Aorta (tissue), 5 donors: ENCODE results near the gene SENP7. TPM values are rescaled to one million over a fixed set of nuclear protein-coding genes. Genes with fewer than 3 reads are reported as not detected.
A peak's percentile ranks its signal among the peaks of the same experiment; 100 is the strongest.
"Not testable (repeated sequence)": the region's sequence is repeated elsewhere in the genome, so short reads cannot be mapped to it uniquely, and the experiment has no call there.

Experiments used
- ATAC-seq: fragments of 200-7000 bp; cut with Tn5 transposase; one replicate; pipeline ENCODE4 v1.9.1; 2022; ENCODE audit warnings: moderate library complexity; ENCODE audit not compliant: low FRiP score
- DNase-seq, 2 donors: peaks; one replicate each; pipeline ENCODE4 v3.0.0-alpha.2; 2020
- H3K27ac ChIP-seq, 2 donors: one replicate each; pipeline ENCODE4 v1.5.1; 2013; ENCODE audit warnings: low read length in 2 of 2, mild to moderate bottlenecking in 2 of 2, moderate library complexity in 2 of 2, control low read depth in 1 of 2, inconsistent platforms in 1 of 2, low read depth in 1 of 2
- H3K27me3 ChIP-seq, 2 donors: one replicate each; pipeline ENCODE4 v1.6.1; 2013; ENCODE audit warnings: control low read depth in 1 of 2, low read length in 1 of 2, mild to moderate bottlenecking in 1 of 2, moderate library complexity in 1 of 2; ENCODE audit not compliant: insufficient read depth in 2 of 2, control insufficient read depth in 1 of 2
- H3K36me3 ChIP-seq, 2 donors: one replicate each; pipeline ENCODE4 v1.6.1; 2013; ENCODE audit warnings: control low read depth in 1 of 2, low read length in 1 of 2, mild to moderate bottlenecking in 1 of 2; ENCODE audit not compliant: insufficient read depth in 2 of 2, control insufficient read depth in 1 of 2
- H3K4me1 ChIP-seq, 2 donors: one replicate each; pipeline ENCODE4 v1.6.1; 2013; ENCODE audit warnings: low read length in 2 of 2, control low read depth in 1 of 2, mild to moderate bottlenecking in 1 of 2, moderate library complexity in 1 of 2; ENCODE audit not compliant: insufficient read depth in 2 of 2, control insufficient read depth in 1 of 2
- H3K4me3 ChIP-seq, 2 donors: one replicate each; pipeline ENCODE4 v1.5.1; 2013; ENCODE audit warnings: low read length in 2 of 2, control low read depth in 1 of 2, mild to moderate bottlenecking in 1 of 2
- H3K9me3 ChIP-seq: one replicate; pipeline ENCODE4 v1.6.1; 2013; ENCODE audit warnings: mild to moderate bottlenecking, low read length; ENCODE audit not compliant: control insufficient read depth
- WGBS, 2 donors: extraction: QIAGEN DNeasy Blood & Tissue Kit; methylation state at CpG; one replicate each; pipeline ENCODE4 v1.1.7; 2013; 5-methylcytosine and 5-hydroxymethylcytosine counted together
- intact Hi-C, 2 donors: fragments of 100-400 bp; cut with DNase I; formaldehyde crosslinking; loops; one replicate each; pipeline versions ENCODE4 v1.14.2 to v1.15.0; 2022
- polyA plus RNA-seq, 2 donors: library from polyadenylated mRNA; stranded (reverse); fragments of 200-250 nt; gene quantifications; one replicate each; pipeline ENCODE4 v1.2.3, GENCODE V29; 2013
- total RNA-seq, 2 donors: library from RNA; stranded (reverse); fragmentation: NEBNext Ultra II Directional; extraction: Animal tissue kit (Norgen Biotek cat#: 25700); gene quantifications; one replicate each; pipeline ENCODE4 v1.2.1, GENCODE V29; 2021
- donor health status: healthy with polysubstance abuse.
- donor health status: Bipolar disorder and iron deficiency.
- donor health status: DM: no; HTN: no; CAD: no.
- donor health status: DM: no; HTN: no; CAD: no.
- donor health status: DM: yes; HTN: yes; CAD: no.

SENP7 gene
- total and polyA plus RNA-seq, 4 donors = 6.9 to 32.4 (median 20.0) TPM

- peak; percentile 43 for ATAC-seq
These were observed 202.0 kb downstream of the SENP7 start for GRCh38 chr3:101310978-101311375.

GRCh38 chr3:101308147-101308772, 204.8 kb downstream of the SENP7 start:
- H3K4me1 ChIP-seq, ATAC-seq, H3K36me3 ChIP-seq, intact Hi-C loops, H3K27ac ChIP-seq, DNase-seq, H3K27me3 ChIP-seq, H3K9me3 ChIP-seq, H3K4me3 ChIP-seq: not testable (repeated sequence)

More at GRCh38 chr3:101310978-101311375, 202.0 kb downstream of the SENP7 start:
- Histone ChIP-seq H3K36me3 (no peaks in the 10 kb centered on the region), H3K4me1 (no peaks in the 10 kb centered on the region), H3K4me3 (peak overlapping the region in 1 of 2 donors; percentile 48), H3K9me3 (peaks cover 3% of the 10 kb centered on the region), H3K27me3 (no peaks in the 10 kb centered on the region), H3K27ac (peak overlapping the region in 1 of 2 donors; percentile 67)
- intact Hi-C loops = loop anchor here in 1 of 2 donors (5.0 kb wide), 1 partner anchor 49 kb away; no protein-coding TSS in a partner anchor
- no peak for DNase-seq

GRCh38 chr3:101303836-101304235, 209.2 kb downstream of the SENP7 start:
- no peaks in the 10 kb centered on the region for H3K4me1 ChIP-seq

GRCh38 chr3:101303089-101303731, 209.8 kb downstream of the SENP7 start:
- no peak overlapping the region for H3K4me3 ChIP-seq
- no peaks in the 10 kb centered on the region for H3K27me3 ChIP-seq
- H3K9me3 ChIP-seq = peaks cover 2% of the 10 kb centered on the region
- no peak overlapping the region for H3K27ac ChIP-seq
- no peaks in the 10 kb centered on the region for H3K36me3 ChIP-seq
- 52 to 60% methylated on average over 5 of the region's 5 CpGs for WGBS, 2 donors
- ATAC-seq (no peak), DNase-seq (no peak)
- no peaks in the 10 kb centered on the region for H3K4me1 ChIP-seq
- intact Hi-C loops = no loop called here

More at GRCh38 chr3:101303836-101304235, 209.2 kb downstream of the SENP7 start:
- ATAC-seq = no peak
- Histone ChIP-seq H3K27ac (no peak overlapping the region), H3K9me3 (peaks cover 3% of the 10 kb centered on the region), H3K27me3 (no peaks in the 10 kb centered on the region), H3K4me3 (no peak overlapping the region), H3K36me3 (no peaks in the 10 kb centered on the region)
- no peak for DNase-seq
- intact Hi-C loops = no loop called here

- Histone ChIP-seq H3K36me3 (no peaks in the 10 kb centered on the region), H3K4me3 (no peak overlapping the region), H3K4me1 (no peaks in the 10 kb centered on the region), H3K9me3 (no peaks in the 10 kb centered on the region), H3K27ac (no peak overlapping the region), H3K27me3 (no peaks in the 10 kb centered on the region)
- ATAC-seq (no peak), DNase-seq (peak in 1 of 2 donors; percentile 63)
- WGBS, 2 donors = 93 to 96% methylated on average over 8 of the region's 8 CpGs
- intact Hi-C loops = no loop called here
These were observed 212.9 kb downstream of the SENP7 start for GRCh38 chr3:101300073-101300472.

DNA sequence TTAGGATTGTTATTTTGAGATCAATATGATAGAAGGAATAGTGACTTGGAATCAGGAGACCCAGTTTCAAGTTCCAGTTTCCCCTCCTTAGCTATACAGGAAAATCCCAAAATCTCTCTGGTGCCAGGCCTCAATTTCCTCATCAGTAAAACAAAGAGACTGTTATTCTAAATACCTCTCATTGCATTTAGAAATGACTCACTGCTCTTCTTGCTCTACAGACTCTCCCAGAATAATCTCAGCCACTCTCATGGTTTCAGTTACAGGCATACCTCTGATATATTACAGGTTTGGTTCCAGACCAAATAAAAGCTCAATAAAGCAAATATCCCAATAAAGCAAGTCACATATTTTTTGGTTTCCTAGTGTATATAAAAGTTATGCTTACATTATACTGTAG, 221.0 kb downstream of the SENP7 start:
- Histone ChIP-seq H3K9me3 (no peaks in the 10 kb centered on the region), H3K36me3 (no peaks in the 10 kb centered on the region), H3K27ac (no peak overlapping the region), H3K4me3 (no peak overlapping the region), H3K27me3 (no peaks in the 10 kb centered on the region), H3K4me1 (no peaks in the 10 kb centered on the region)
- DNase-seq = no peak
- ATAC-seq = no peak
- intact Hi-C loops = no loop called here

DNA sequence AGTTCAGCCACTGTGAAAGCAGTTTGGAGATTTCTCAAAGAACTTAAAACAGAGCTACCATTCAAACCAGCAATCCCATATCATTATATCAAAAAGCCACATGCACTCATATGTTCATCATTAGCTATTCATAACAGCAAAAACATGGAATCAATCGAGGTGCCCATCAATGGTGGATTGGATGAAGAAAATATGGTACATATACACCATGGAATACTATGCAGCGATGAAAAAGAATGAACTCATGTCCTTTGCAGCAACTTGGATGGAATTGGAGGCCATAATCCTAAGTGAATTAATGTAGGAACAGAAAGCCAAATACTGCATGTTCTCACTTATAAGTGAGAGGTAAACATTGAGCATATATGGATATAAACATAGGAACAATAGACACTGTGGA, 224.7 kb downstream of the SENP7 start:
- Histone ChIP-seq H3K36me3 (no peaks in the 10 kb centered on the region), H3K27ac (no peak overlapping the region), H3K9me3 (no peaks in the 10 kb centered on the region), H3K4me1 (no peaks in the 10 kb centered on the region), H3K27me3 (no peaks in the 10 kb centered on the region), H3K4me3 (no peak overlapping the region)
- intact Hi-C loops = no loop called here
- ATAC-seq (no peak), DNase-seq (no peak)
- WGBS, 2 donors = 84 to 88% methylated on average over 2 of the region's 2 CpGs

DNA sequence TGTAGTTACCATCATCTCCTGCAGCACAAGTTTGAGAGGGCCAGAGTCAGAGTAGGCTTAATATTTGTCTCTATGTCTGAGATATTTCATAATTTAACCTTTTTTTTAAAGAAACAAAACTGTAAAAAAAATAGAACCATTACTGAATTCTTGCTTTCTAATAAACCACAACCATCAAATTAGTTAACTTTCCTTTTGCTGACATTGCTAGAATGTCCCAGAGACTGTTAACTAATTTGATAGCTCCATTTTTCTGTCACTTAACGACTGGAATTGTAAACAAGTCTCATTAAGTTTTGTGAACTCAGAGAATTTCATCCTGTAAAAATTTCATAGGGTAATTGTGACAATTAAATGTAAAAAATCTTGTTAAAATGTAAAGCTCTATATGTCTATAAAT, 228.3 kb downstream of the SENP7 start:
- no peaks in the 10 kb centered on the region for H3K9me3 ChIP-seq
- H3K27ac ChIP-seq = no peak overlapping the region
- no peaks in the 10 kb centered on the region for H3K36me3 ChIP-seq
- 88 to 89% methylated on average over 1 of the region's 1 CpG for WGBS, 2 donors
- ATAC-seq (no peak), DNase-seq (no peak)
- H3K27me3 ChIP-seq = no peaks in the 10 kb centered on the region
- H3K4me3 ChIP-seq = no peak overlapping the region
- no peaks in the 10 kb centered on the region for H3K4me1 ChIP-seq
- intact Hi-C loops = no loop called here

DNA sequence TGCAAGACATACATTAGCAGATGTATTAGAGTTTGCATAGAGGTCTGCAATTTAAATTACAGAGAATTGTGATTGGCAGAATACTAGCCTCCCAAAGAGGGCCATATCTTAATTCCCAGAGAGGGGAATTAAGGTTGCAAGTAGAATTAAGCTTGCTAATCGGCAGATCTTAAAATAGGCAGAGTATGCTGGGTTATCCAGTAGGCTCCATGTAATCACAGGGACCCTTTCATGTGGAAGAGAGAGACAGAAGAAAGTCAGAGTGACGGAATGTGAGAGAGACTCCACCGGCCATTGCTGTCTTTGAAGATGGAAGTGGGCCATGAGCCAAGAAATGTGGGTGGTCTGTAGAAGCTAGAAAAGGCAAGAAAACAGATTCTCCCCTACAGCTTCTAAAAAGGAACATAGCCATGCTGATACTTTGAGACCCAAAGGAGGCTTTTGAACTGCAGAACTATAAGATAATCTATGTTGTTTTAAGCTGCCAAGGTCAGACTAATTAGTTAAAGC, 231.4 kb downstream of the SENP7 start:
- H3K4me3 ChIP-seq = no peak overlapping the region
- no peaks in the 10 kb centered on the region for H3K9me3 ChIP-seq
- WGBS, 2 donors = 63 to 68% methylated on average over 3 of the region's 3 CpGs
- H3K4me1 ChIP-seq = no peaks in the 10 kb centered on the region
- H3K27ac ChIP-seq = no peak overlapping the region
- intact Hi-C loops = no loop called here
- no peaks in the 10 kb centered on the region for H3K27me3 ChIP-seq
- ATAC-seq (no peak), DNase-seq (no peak)
- H3K36me3 ChIP-seq = no peaks in the 10 kb centered on the region
